GM10266 (cell line): ENCODE measurements around the gene CEP192.
"Not testable (repeated sequence)": the region's sequence is repeated elsewhere in the genome, so short reads cannot be mapped to it uniquely, and the experiment has no call there.

Experiments
- DNase-seq: peaks from one replicate; pipeline ENCODE4 v3.0.0; 2012; ENCODE audit errors: extremely low spot score
- TF ChIP-seq, protein P1 (sequence below): IDR thresholded peaks from 2 replicates; pipeline ENCODE4 v1.5.1; 2012; ENCODE audit warnings: mild to moderate bottlenecking, low read depth; ENCODE audit not compliant: control insufficient read depth, insufficient read depth; ENCODE audit errors: missing control alignments

CEP192 gene

DNA sequence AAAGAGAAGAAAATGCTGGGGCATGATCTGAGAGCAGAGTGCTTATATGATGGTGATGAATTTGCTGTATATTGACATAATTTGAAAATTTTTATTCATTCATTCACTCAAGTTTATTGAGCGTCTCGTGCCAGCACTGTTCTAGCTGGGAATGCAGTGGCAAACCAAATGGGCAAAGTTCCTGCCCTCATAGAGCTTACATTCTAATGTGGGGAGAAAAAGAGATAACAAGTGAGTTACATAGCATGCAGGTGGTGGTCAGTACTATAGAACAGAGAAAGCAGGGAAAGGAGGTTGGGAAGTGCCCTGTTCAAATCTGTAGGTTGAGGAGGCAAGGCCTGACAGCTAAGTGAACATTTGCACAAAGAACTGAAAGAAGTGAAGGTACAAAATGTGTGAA is 4.3 kb downstream of the CEP192 start:
- TF ChIP-seq, protein P1, sequence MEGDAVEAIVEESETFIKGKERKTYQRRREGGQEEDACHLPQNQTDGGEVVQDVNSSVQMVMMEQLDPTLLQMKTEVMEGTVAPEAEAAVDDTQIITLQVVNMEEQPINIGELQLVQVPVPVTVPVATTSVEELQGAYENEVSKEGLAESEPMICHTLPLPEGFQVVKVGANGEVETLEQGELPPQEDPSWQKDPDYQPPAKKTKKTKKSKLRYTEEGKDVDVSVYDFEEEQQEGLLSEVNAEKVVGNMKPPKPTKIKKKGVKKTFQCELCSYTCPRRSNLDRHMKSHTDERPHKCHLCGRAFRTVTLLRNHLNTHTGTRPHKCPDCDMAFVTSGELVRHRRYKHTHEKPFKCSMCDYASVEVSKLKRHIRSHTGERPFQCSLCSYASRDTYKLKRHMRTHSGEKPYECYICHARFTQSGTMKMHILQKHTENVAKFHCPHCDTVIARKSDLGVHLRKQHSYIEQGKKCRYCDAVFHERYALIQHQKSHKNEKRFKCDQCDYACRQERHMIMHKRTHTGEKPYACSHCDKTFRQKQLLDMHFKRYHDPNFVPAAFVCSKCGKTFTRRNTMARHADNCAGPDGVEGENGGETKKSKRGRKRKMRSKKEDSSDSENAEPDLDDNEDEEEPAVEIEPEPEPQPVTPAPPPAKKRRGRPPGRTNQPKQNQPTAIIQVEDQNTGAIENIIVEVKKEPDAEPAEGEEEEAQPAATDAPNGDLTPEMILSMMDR = no peak
- DNase-seq = no peak

DNA sequence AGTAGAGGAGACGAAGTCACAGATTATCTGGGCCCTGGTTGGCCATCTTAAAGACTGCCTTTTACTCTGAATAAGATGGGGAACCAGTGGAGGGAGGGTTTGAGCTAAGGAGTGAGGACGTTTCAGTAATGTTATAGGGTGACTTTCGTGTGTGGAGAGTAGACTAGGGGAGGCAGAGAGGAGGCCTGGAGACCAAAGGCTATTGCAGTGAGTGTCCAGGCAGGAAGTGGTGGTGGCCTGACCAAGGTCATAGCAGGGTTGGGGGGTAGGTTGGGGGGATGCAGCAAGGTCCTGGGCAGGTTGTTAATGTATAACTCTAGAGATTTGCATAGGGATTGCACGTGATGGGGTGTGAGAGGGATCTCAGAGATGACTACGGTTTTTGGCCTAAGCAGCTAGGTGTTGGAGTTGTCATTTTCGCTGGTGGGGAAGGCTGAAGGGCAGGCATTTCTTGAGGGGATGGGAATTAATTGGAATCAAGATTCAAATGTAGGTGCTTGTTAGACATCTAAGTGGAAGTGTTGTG is 4.9 kb downstream of the CEP192 start:
- TF ChIP-seq, protein P1 = no peak

DNA sequence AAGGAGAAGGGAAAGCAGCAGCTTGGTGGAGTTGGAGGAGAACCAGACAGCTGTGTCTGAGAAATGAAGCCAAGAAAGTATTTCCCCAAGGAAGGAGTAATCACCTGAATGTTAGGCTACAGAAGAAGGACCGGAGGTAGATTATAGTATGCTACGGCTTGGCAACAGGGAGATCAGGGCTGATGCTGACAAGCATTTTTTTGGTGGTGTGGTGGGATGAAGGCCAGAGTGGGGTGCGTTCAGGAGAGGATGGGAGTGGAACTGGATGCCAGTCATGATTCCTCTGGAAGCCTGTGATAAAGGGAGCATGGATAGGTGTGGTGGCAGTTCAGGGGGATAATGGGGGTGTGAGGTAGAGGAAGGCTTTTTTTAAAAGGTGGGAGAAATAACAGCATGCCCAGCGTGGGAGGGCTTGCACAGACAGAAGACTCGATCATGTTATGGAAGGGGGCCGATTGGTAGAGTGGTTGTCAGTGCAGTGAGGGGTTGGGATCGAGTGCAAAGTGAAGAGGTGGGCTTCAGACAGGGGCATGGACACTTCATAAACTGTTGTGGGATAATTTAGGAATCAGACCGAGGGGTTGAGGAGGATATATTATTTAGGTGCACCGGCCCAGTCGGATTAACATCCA is 5.6 kb downstream of the CEP192 start:
- TF ChIP-seq, protein P1 = no peak
- DNase-seq = no peak

More for the DNA sequence above, 4.9 kb downstream of the CEP192 start:
- DNase-seq = no peak

DNA sequence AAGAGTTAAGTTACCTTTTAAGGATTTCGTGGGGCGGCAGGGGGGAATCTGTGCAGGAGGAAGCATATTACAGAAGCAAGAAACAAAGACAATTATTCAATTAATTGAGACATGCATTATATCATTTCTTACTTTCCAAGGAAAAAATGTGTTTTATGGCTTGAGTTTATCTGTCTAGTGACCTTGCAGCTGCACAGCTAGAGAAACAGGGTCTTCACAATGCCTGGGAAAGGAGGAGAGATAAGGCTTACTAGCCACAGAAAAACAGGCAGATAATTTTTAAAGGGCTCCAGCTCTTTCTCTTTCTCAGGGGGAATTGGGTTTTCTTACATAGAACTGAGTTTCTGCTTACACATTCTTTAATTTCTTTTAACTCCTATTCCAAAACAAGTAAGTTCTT is 6.2 kb downstream of the CEP192 start:
- DNase-seq = not testable (repeated sequence)

DNA sequence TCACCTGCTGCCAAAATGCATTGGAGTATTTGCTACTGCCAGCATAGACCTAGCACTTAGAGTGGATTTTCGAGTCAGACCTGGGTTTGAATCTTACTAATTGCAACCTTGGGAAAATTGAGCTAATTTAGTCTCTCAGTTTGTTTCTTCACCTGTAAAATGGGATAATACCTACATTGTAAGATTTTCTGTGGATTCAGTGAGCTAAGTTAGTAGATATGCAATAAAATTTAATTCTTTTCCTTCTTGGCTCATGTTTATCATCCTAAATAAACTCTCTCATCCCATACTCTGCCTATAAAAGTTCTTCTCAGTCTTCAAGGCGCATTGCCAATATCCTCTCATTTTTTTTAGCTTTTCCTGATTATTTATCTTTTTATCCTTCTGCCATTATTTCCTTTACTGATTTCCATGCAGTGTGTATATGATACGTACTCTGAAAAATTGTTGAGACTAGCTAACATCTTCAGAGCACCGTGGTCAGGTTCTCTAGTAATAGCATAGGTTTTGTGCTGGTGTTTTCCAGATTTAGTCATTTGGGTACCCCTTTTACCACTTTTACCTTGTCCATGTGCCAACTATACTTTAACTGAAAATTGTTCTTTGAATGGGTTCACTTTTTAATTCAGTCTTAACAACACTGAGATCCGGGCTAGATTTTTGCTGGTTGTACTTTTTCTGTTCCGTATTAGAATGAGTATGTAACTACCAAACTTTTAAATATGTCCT is 7.3 kb downstream of the CEP192 start:
- TF ChIP-seq, protein P1 = no peak
- no peak for DNase-seq

DNA sequence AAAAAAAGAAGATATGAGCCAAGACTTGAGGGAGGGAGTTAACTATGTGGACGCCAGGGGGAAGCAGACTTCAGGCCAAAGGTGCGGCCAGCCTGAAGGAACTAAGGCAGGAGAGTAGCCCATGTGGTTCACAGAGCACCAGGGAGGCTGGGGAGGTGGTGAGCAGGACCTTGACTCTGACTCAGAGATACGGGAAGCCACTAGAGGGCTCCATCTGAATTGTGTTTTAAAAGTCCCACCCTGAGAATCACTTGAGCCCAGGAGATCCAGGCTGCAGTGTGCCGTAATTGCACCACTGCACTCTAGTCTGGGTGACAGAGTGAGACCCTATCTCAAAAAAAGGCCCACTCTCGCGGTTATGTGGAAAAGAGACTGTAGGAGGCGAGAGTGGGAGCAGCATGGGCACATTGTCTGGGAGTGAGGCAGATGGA is 12.3 kb downstream of the CEP192 start:
- TF ChIP-seq, protein P1 = peak; percentile 53
- no peak for DNase-seq

DNA sequence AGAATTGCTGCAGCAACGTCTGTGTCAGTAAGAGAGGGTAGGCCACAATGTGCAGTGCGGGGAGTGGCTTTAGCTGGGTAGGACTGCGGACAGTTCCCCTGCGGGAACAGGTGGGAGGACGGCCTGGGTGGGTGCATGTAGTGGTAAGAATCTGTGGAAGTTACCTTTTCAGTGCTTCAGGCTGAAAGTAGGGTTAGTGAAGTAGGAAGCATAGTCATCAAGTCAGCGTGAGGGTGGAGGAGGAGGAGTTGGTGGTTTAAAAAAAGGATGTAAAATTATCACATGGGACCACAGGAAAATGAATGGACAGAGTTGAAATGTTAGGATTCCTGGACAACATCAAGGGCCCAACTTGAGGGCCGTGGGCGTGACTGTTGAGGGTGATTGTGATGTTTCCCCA is 13.2 kb downstream of the CEP192 start:
- DNase-seq = no peak
- TF ChIP-seq, protein P1 = no peak
